OCI-LY1 (cell line): ENCODE results near the gene DLG1.

ENCODE experiments used
- H2AFZ ChIP-seq: fragments of 200-600 bp; sonication (generic), shearing (Covaris generic); 2 replicates; pipeline ENCODE4 v1.6.0; 2014; ENCODE audit warnings: antibody characterized with exemption, mild to moderate bottlenecking, low read length
- H3F3A ChIP-seq: fragments of 200-600 bp; sonication (generic), shearing (Covaris generic); 2 replicates; pipeline ENCODE4 v1.6.0; 2014; ENCODE audit warnings: mild to moderate bottlenecking, antibody characterized with exemption, low read length, moderate library complexity; ENCODE audit not compliant: insufficient read depth
- H3K27ac ChIP-seq: fragments of 200-600 bp; sonication (generic); 2 replicates; pipeline ENCODE4 v1.5.1; 2014; ENCODE audit warnings: low read length, mixed run types, mild to moderate bottlenecking, low read depth; ENCODE audit not compliant: poor library complexity, severe bottlenecking
- H3K27me3 ChIP-seq: fragments of 200-600 bp; sonication (generic); 2 replicates; pipeline ENCODE4 v1.6.0; 2014; ENCODE audit warnings: antibody characterized with exemption, mild to moderate bottlenecking, low read length, moderate library complexity; ENCODE audit not compliant: insufficient read depth
- H3K36me3 ChIP-seq: fragments of 200-600 bp; sonication (generic); 2 replicates; pipeline ENCODE4 v1.6.1; 2014; ENCODE audit warnings: mild to moderate bottlenecking, antibody characterized with exemption, low read length, moderate library complexity, mixed read lengths; ENCODE audit not compliant: insufficient read depth
- H3K4me1 ChIP-seq: fragments of 200-600 bp; sonication (generic); 2 replicates; pipeline ENCODE4 v1.5.1; 2014; ENCODE audit warnings: mild to moderate bottlenecking, low read length, moderate library complexity; ENCODE audit not compliant: insufficient read depth, severe bottlenecking
- H3K4me2 ChIP-seq: fragments of 200-600 bp; sonication (generic), shearing (Covaris generic); 2 replicates; pipeline ENCODE4 v1.6.1; 2014; ENCODE audit warnings: low read length
- H3K4me3 ChIP-seq: fragments of 200-600 bp; sonication (generic); 2 replicates; pipeline ENCODE4 v1.5.1; 2014; ENCODE audit warnings: low read length, low read depth, mild to moderate bottlenecking, mixed read lengths; ENCODE audit not compliant: poor library complexity, severe bottlenecking
- H3K79me2 ChIP-seq: fragments of 200-600 bp; shearing (Covaris generic); 2 replicates; pipeline ENCODE4 v1.6.1; 2016; ENCODE audit warnings: mixed run types, low read length, mixed read lengths; ENCODE audit not compliant: insufficient read depth
- H3K9ac ChIP-seq: fragments of 200-600 bp; sonication (generic), shearing (Covaris generic); 2 replicates; pipeline ENCODE4 v1.6.1; 2014; ENCODE audit warnings: mild to moderate bottlenecking, low read length, mixed read lengths
- H3K9me2 ChIP-seq: fragments of 200-600 bp; sonication (generic), shearing (Covaris generic); 2 replicates; pipeline ENCODE4 v1.6.1; 2014; ENCODE audit warnings: low read depth, mild to moderate bottlenecking, low read length, mixed read lengths
- H3K9me3 ChIP-seq: fragments of 200-600 bp; shearing (Covaris generic); 2 replicates; pipeline ENCODE4 v1.6.1; 2014; ENCODE audit warnings: low read length, mixed read lengths
- H4K20me1 ChIP-seq: fragments of 200-600 bp; sonication (generic), shearing (Covaris generic); 2 replicates; pipeline ENCODE4 v1.6.0; 2016; ENCODE audit warnings: mild to moderate bottlenecking, low read length; ENCODE audit not compliant: insufficient read depth
- CTCF ChIP-seq: fragments of 200-600 bp; sonication (generic), shearing (Covaris generic); IDR thresholded peaks from 2 replicates; pipeline ENCODE4 v1.5.1; 2017; ENCODE audit warnings: mild to moderate bottlenecking, antibody characterized with exemption, low read length, moderate library complexity, mixed read lengths
- EZH2 ChIP-seq: fragments of 200-600 bp; sonication (generic), shearing (Covaris generic); IDR thresholded peaks from 2 replicates; pipeline ENCODE4 v1.8.0; 2017; ENCODE audit warnings: borderline replicate concordance, mixed run types, mild to moderate bottlenecking, antibody characterized with exemption, low read length, moderate library complexity, mixed read lengths

The DLG1 gene

GRCh38 chr3:196994056-196994455 lies 304.4 kb downstream of the DLG1 start:
- no peaks in the 10 kb centered on the region for H3K9me2 ChIP-seq

More at GRCh38 chr3:196994056-196994455, 304.4 kb downstream of the DLG1 start:
- no peak overlapping the region for H2AFZ ChIP-seq
- peaks cover 6% of the 10 kb centered on the region; the same call in 1 of the 2 replicates for H3K27me3 ChIP-seq
- TF ChIP-seq EZH2 (no peak), CTCF (no peak)
- no peaks in the 10 kb centered on the region for H3F3A ChIP-seq
- no peak overlapping the region for H3K9ac ChIP-seq
- no peaks in the 10 kb centered on the region for H4K20me1 ChIP-seq
- H3K36me3 ChIP-seq = no peaks in the 10 kb centered on the region; the same call in 1 of the 2 replicates
- no peaks in the 10 kb centered on the region for H3K9me3 ChIP-seq
- H3K4me2 ChIP-seq = no peak overlapping the region
- H3K79me2 ChIP-seq = no peaks in the 10 kb centered on the region
- no peak overlapping the region for H3K27ac ChIP-seq
- no peaks in the 10 kb centered on the region for H3K4me1 ChIP-seq
- no peak overlapping the region for H3K4me3 ChIP-seq
